HepG2 (cell line): ENCODE data around the gene LRRC45. TPM values are rescaled to one million over a fixed set of nuclear protein-coding genes. Genes with fewer than 3 reads are reported as not detected.
A peak's percentile ranks its signal among the peaks of the same experiment; 100 is the strongest.

Experiments used
- AGO2 ChIP-seq: fragments of 200-400 bp; formaldehyde crosslinking; optimal IDR thresholded peaks from 2 replicates; pipeline ENCODE3; 2017; ENCODE audit warnings: mild to moderate bottlenecking, low read depth, low read length, moderate library complexity
- CENPBD1 ChIP-seq: sonication (generic); formaldehyde crosslinking; IDR thresholded peaks from 2 replicates; pipeline ENCODE4 v1.8.0; 2022; ENCODE audit warnings: missing genetic modification reagents, low read depth, mild to moderate bottlenecking, borderline replicate concordance
- EEA1 ChIP-seq: sonication (generic); formaldehyde crosslinking; IDR thresholded peaks from 2 replicates; pipeline ENCODE4 v1.5.1; 2020; ENCODE audit warnings: mild to moderate bottlenecking, missing genetic modification reagents, borderline replicate concordance
- ETV5 ChIP-seq: IDR thresholded peaks from 2 replicates; pipeline ENCODE4 v1.6.1; 2018; ENCODE audit warnings: missing biosample characterization, missing genetic modification reagents, inconsistent platforms, borderline replicate concordance
- FOXK2 ChIP-seq: fragments of 450-650 bp; IDR thresholded peaks from 2 replicates; pipeline ENCODE4 v1.6.1; 2016
- KDM1A ChIP-seq: IDR thresholded peaks from 2 replicates; pipeline ENCODE4 v1.6.1; 2016; ENCODE audit warnings: missing compliant biosample characterization
- POGK ChIP-seq: sonication (generic); formaldehyde crosslinking; conservative IDR thresholded peaks from 2 replicates; pipeline ENCODE4 v1.8.0; 2022; ENCODE audit warnings: mild to moderate bottlenecking, moderate library complexity, missing genetic modification reagents
- polyA plus RNA-seq, 8 experiments: library from polyadenylated mRNA; depleted of rRNA in 3 of 8; stranded (reverse) in 7 of 8; unstranded in 1 of 8; fragments of >200 nt; fragmentation: Illumina TruSeq in 4 of 8; extraction: Trizol in 4 of 8; gene quantifications; 2 replicates each; pipeline versions ENCODE4 v1.2.1 to v1.2.3, GENCODE V29; 2011 to 2016; ENCODE audit warnings: low read depth in 4 of 8, missing spikeins in 1 of 8, mixed read lengths in 1 of 8; ENCODE audit not compliant: insufficient read depth in 1 of 8
- total RNA-seq, 5 experiments: library from RNA; depleted of rRNA; stranded (reverse); fragments of >200 nt; fragmentation: Illumina TruSeq; extraction: Trizol; gene quantifications; 2 replicates each; pipeline ENCODE4 v1.2.3, GENCODE V29; 2016; ENCODE audit warnings: low read depth in 1 of 5
- TF ChIP-seq, protein P1 (sequence below): sonication (generic); formaldehyde crosslinking; IDR thresholded peaks from 2 replicates; pipeline ENCODE4 v1.4.0; 2020; ENCODE audit warnings: missing genetic modification reagents, borderline replicate concordance

Gene LRRC45
- total and polyA plus RNA-seq, 2 of the 13 experiments (the other 11 are each of a cell fraction or from before 2014, with no cell fraction given), result 11.6 to 48.1 TPM

DNA sequence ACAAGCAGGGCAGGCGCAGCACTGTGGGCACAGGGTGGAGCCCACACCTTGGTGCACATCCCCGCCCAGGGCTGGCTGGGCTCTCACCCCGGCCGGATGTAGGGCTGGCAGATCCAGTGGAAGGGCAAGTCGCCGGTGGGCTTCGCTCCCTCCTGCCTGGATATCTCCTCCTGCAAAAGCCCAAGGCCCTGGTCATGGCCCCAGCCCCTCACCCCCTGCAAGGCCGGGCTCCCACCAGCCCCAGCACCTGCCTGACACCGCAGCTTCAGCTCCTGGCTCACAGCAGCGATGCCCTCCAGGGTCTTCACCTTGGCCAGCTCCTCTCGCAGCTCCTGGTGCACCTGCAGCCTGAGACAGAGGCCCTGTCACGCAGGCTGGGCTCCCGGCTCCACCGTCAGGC, 37.5 kb downstream of the LRRC45 start (continued):
- no peak for TF ChIP-seq POGK (CRISPR knock-in tag)
- no peak for TF ChIP-seq EEA1
- TF ChIP-seq CENPBD1 (CRISPR knock-in tag), result no peak
- TF ChIP-seq AGO2, result peak; percentile 63
- TF ChIP-seq ETV5, result no peak
- no peak for TF ChIP-seq KDM1A (CRISPR knock-in tag)
- TF ChIP-seq FOXK2, result no peak
- TF ChIP-seq, protein P1, sequence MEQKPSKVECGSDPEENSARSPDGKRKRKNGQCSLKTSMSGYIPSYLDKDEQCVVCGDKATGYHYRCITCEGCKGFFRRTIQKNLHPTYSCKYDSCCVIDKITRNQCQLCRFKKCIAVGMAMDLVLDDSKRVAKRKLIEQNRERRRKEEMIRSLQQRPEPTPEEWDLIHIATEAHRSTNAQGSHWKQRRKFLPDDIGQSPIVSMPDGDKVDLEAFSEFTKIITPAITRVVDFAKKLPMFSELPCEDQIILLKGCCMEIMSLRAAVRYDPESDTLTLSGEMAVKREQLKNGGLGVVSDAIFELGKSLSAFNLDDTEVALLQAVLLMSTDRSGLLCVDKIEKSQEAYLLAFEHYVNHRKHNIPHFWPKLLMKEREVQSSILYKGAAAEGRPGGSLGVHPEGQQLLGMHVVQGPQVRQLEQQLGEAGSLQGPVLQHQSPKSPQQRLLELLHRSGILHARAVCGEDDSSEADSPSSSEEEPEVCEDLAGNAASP (CRISPR knock-in tag), result no peak
- TF ChIP-seq, all 625 proteins: peak for 4
